ENCODE measurements around the gene PGAP6. TPM values are rescaled to one million over a fixed set of nuclear protein-coding genes. Genes with fewer than 3 reads are reported as not detected.

The PGAP6 gene
- total and polyA plus RNA-seq, 2 of the 13 experiments (the other 11 are each of a cell fraction or from before 2014, with no cell fraction given), result 52.7 to 136 TPM

GRCh38 chr16:391885-392335 lies 10.1 kb upstream of the PGAP6 start (continued):
- TF ChIP-seq ZBTB38 (CRISPR knock-in tag; IDR thresholded peaks at IDR 0.05) (0 out of 2 replicates have a peak, but pooled peaks have one; percentile 25), GATAD2A (CRISPR knock-in tag; IDR thresholded peaks at IDR 0.05) (peak; percentile 34; the same call in 1 of the 2 replicates), HNF4G (IDR thresholded peaks at IDR 0.05; ENCODE audit: borderline replicate concordance, low read depth, low read length) (no peak), HNF4G (CRISPR knock-in tag; IDR thresholded peaks at IDR 0.05; ENCODE audit: borderline replicate concordance, low read depth) (no peak), KDM1A (CRISPR knock-in tag; IDR thresholded peaks at IDR 0.05) (peak; percentile 65; the same call in 1 of the 2 replicates), FOXA3 (CRISPR knock-in tag; IDR thresholded peaks at IDR 0.05) (no peak), SAP130 (CRISPR knock-in tag; IDR thresholded peaks at IDR 0.05; ENCODE audit: low read depth) (0 out of 2 replicates have a peak, but pooled peaks have one; percentile 24), ELF3 (CRISPR knock-in tag; IDR thresholded peaks at IDR 0.05) (0 out of 2 replicates have a peak, but pooled peaks have one; percentile 17), XRCC5 (optimal IDR thresholded peaks at IDR 0.05; ENCODE audit: low read length) (peak; percentile 79), ZKSCAN1 (IDR thresholded peaks at IDR 0.05; ENCODE audit: low read length) (0 out of 2 replicates have a peak, but pooled peaks have one; percentile 19), ZNF605 (CRISPR knock-in tag; IDR thresholded peaks at IDR 0.05) (0 out of 2 replicates have a peak, but pooled peaks have one; percentile 42), ZFP62 (CRISPR knock-in tag; IDR thresholded peaks at IDR 0.05) (no peak), ZFX (CRISPR knock-in tag; IDR thresholded peaks at IDR 0.05; ENCODE audit: low read depth) (0 out of 2 replicates have a peak, but pooled peaks have one; percentile 15), PRDM4 (CRISPR knock-in tag; IDR thresholded peaks at IDR 0.05; ENCODE audit: borderline replicate concordance) (no peak), SRSF4 (IDR thresholded peaks at IDR 0.05; ENCODE audit: low read depth, low read length, poor library complexity, severe bottlenecking) (no peak), SP140L (CRISPR knock-in tag; IDR thresholded peaks at IDR 0.05; ENCODE audit: borderline replicate concordance) (no peak), ZNF687 (CRISPR knock-in tag; IDR thresholded peaks at IDR 0.05) (peak; percentile 56), ZNF124 (CRISPR knock-in tag; IDR thresholded peaks at IDR 0.05) (no peak), MEF2D (CRISPR knock-in tag; IDR thresholded peaks at IDR 0.05) (no peak), NCOR1 (IDR thresholded peaks at IDR 0.05; ENCODE audit: borderline replicate concordance, low read length) (no peak), RXRA (CRISPR knock-in tag; IDR thresholded peaks at IDR 0.05) (0 out of 2 replicates have a peak, but pooled peaks have one; percentile 24), NFKB2 (CRISPR knock-in tag; IDR thresholded peaks at IDR 0.05; ENCODE audit: borderline replicate concordance) (peak; percentile 35; the same call in 1 of the 2 replicates), ZNF580 (CRISPR knock-in tag; IDR thresholded peaks at IDR 0.05; ENCODE audit: borderline replicate concordance, low read depth) (0 out of 2 replicates have a peak, but pooled peaks have one; percentile 22), TEAD3 (CRISPR knock-in tag; optimal IDR thresholded peaks at IDR 0.05; ENCODE audit: borderline replicate concordance) (peak; percentile 65), IRF2 (CRISPR knock-in tag; IDR thresholded peaks at IDR 0.05) (0 out of 2 replicates have a peak, but pooled peaks have one; percentile 29)
